Liver (tissue), 9 donors: ENCODE data around the gene RHOV. TPM values are rescaled to one million over a fixed set of nuclear protein-coding genes. Genes with fewer than 3 reads are reported as not detected.

Source experiments
- DNase-seq: peaks from one replicate; pipeline ENCODE4 v3.0.0-alpha.2; 2017; ENCODE audit warnings: low spot score
- H3K27ac ChIP-seq, 2 donors: one replicate each; pipeline ENCODE4 v1.7.0; 2013; ENCODE audit warnings: inconsistent platforms in 2 of 2, low read length in 2 of 2, control low read depth in 1 of 2, low read depth in 1 of 2, mild to moderate bottlenecking in 1 of 2
- H3K27me3 ChIP-seq, 4 donors: one replicate each; pipeline versions ENCODE4 v1.6.1 to v1.7.0; 2013; ENCODE audit warnings: low read length in 3 of 4, inconsistent platforms in 1 of 4, mild to moderate bottlenecking in 1 of 4, moderate library complexity in 1 of 4; ENCODE audit not compliant: control insufficient read depth in 4 of 4, insufficient read depth in 4 of 4
- H3K36me3 ChIP-seq, 4 donors: one replicate each; pipeline versions ENCODE4 v1.6.1 to v1.7.0; 2013; ENCODE audit warnings: low read length in 3 of 4, mild to moderate bottlenecking in 3 of 4, low read depth in 1 of 4, moderate library complexity in 1 of 4; ENCODE audit not compliant: control insufficient read depth in 4 of 4, insufficient read depth in 3 of 4
- H3K4me1 ChIP-seq, 4 donors: one replicate each; pipeline versions ENCODE4 v1.6.1 to v1.7.0; 2013; ENCODE audit warnings: low read length in 3 of 4, mild to moderate bottlenecking in 3 of 4, moderate library complexity in 1 of 4; ENCODE audit not compliant: control insufficient read depth in 4 of 4, insufficient read depth in 4 of 4
- H3K4me3 ChIP-seq, 3 donors: one replicate each; pipeline versions ENCODE4 v1.6.1 to v1.7.0; 2013; ENCODE audit warnings: low read length in 3 of 3, control low read depth in 1 of 3, low read depth in 1 of 3, mild to moderate bottlenecking in 1 of 3
- H3K9ac ChIP-seq, 2 donors: one replicate each; pipeline ENCODE4 v1.7.0; 2013; ENCODE audit warnings: low read length in 2 of 2, mild to moderate bottlenecking in 2 of 2, moderate library complexity in 2 of 2, control low read depth in 1 of 2, low read depth in 1 of 2
- H3K9me3 ChIP-seq, 4 donors: one replicate each; pipeline versions ENCODE4 v1.6.1 to v1.7.0; 2013; ENCODE audit warnings: low read length in 3 of 4; ENCODE audit not compliant: control insufficient read depth in 4 of 4
- CTCF ChIP-seq: fragments of 150-350 bp; IDR thresholded peaks from 2 replicates; pipeline ENCODE4 v1.5.1; 2017; ENCODE audit warnings: improper control_type of control experiment, low read depth, low read length; ENCODE audit not compliant: missing input control
- FOXA1 ChIP-seq: IDR thresholded peaks from 2 replicates; pipeline ENCODE4 v1.6.1; 2016; ENCODE audit warnings: antibody characterized with exemption
- FOXA2 ChIP-seq: IDR thresholded peaks from 2 replicates; pipeline ENCODE4 v1.6.1; 2016; ENCODE audit warnings: antibody characterized with exemption
- GABPA ChIP-seq, 2 donors: IDR thresholded peaks in 1 of 2; conservative IDR thresholded peaks in 1 of 2; 2 replicates each; pipeline ENCODE4 v1.6.1; 2016; ENCODE audit warnings: antibody characterized with exemption in 2 of 2, mild to moderate bottlenecking in 1 of 2, moderate library complexity in 1 of 2
- HNF4A ChIP-seq, 2 donors: conservative IDR thresholded peaks; 2 replicates each; pipeline ENCODE4 v1.6.1; 2016; ENCODE audit warnings: antibody characterized with exemption in 2 of 2, mild to moderate bottlenecking in 2 of 2
- MAX ChIP-seq: IDR thresholded peaks from 2 replicates; pipeline ENCODE4 v1.6.1; 2016; ENCODE audit warnings: antibody characterized with exemption
- NR2F2 ChIP-seq: IDR thresholded peaks from 2 replicates; pipeline ENCODE4 v1.6.1; 2016; ENCODE audit warnings: antibody characterized with exemption
- RAD21 ChIP-seq, 2 donors: IDR thresholded peaks; 2 replicates each; pipeline ENCODE4 v1.6.1; 2016; ENCODE audit warnings: antibody characterized with exemption in 2 of 2, mild to moderate bottlenecking in 2 of 2
- REST ChIP-seq: IDR thresholded peaks from 2 replicates; pipeline ENCODE4 v1.6.1; 2016; ENCODE audit warnings: antibody characterized with exemption, mild to moderate bottlenecking
- RXRA ChIP-seq, 2 donors: IDR thresholded peaks; 2 replicates each; pipeline ENCODE4 v1.6.1; 2017 to 2018; ENCODE audit warnings: antibody characterized with exemption in 2 of 2, mild to moderate bottlenecking in 1 of 2
- TAF1 ChIP-seq: conservative IDR thresholded peaks from 2 replicates; pipeline ENCODE4 v1.6.1; 2016; ENCODE audit warnings: antibody characterized with exemption, mild to moderate bottlenecking
- ZBTB33 ChIP-seq: IDR thresholded peaks from 2 replicates; pipeline ENCODE4 v1.6.1; 2016; ENCODE audit warnings: antibody characterized with exemption
- WGBS: extraction: QIAGEN DNeasy Blood & Tissue Kit; methylation state at CpG from one replicate; pipeline ENCODE4 v1.1.7; 2013; 5-methylcytosine and 5-hydroxymethylcytosine counted together
- polyA plus RNA-seq, 2 donors: library from polyadenylated mRNA; stranded (reverse) in 1 of 2; unstranded in 1 of 2; fragments of 200-250 nt in 1 of 2; fragments of >200 nt in 1 of 2; fragmentation: Nextera tagmentation in 1 of 2; extraction: Ambion mirVana in 1 of 2; gene quantifications; one replicate each; pipeline versions ENCODE4 v1.2.1 to v1.2.3, GENCODE V29; 2013 to 2015
- total RNA-seq, 2 donors: library from RNA; depleted of rRNA; stranded (reverse); fragments of >200 nt; gene quantifications; one replicate each; pipeline ENCODE4 v1.2.3, GENCODE V29; 2014
- donor health status: healthy.
- donor health status: healthy.
- donor health status: healthy.
- donor health status: healthy.
- donor health status: healthy.

The RHOV gene
- total and polyA plus RNA-seq, 4 donors = 0.05 TPM; not detected in 3

GRCh38 chr15:40904552-40905201 lies 30.6 kb upstream of the RHOV start:
- WGBS = 44% methylated on average over 7 of the region's 7 CpGs
- TF ChIP-seq RAD21 (IDR thresholded peaks at IDR 0.05) = no peak
- peak; percentile 67 to 80 for TF ChIP-seq HNF4A (conservative IDR thresholded peaks at IDR 0.05)
- no peak for TF ChIP-seq TAF1
- no peak for TF ChIP-seq ZBTB33
- TF ChIP-seq RXRA (IDR thresholded peaks at IDR 0.05) = peak in 1 of 2 donors; percentile 34
- Histone ChIP-seq H3K36me3 (peaks cover 5 to 27% (median 13%) of the 10 kb centered on the region in 4 donors), H3K27ac (peak overlapping the region in 1 of 2 donors; percentile 45), H3K4me3 (no peak overlapping the region), H3K9ac (no peak overlapping the region), H3K9me3 (no peaks in the 10 kb centered on the region), H3K4me1 (peaks cover 26 to 63% (median 52%) of the 10 kb centered on the region in 4 donors), H3K27me3 (no peaks in the 10 kb centered on the region)
- DNase-seq = no peak

- no peak for DNase-seq
- Histone ChIP-seq H3K36me3 (peaks cover 12 to 40% (median 19%) of the 10 kb centered on the region in 4 donors), H3K9ac (no peak overlapping the region), H3K4me1 (peaks cover 15 to 45% (median 35%) of the 10 kb centered on the region in 4 donors), H3K9me3 (no peaks in the 10 kb centered on the region), H3K27ac (no peak overlapping the region), H3K4me3 (no peak overlapping the region), H3K27me3 (no peaks in the 10 kb centered on the region)
- 77% methylated on average over 33 of the region's 33 CpGs for WGBS
- TF ChIP-seq FOXA1 = no peak
- no peak for TF ChIP-seq ZBTB33
- no peak for TF ChIP-seq NR2F2
- no peak for TF ChIP-seq FOXA2
- no peak for TF ChIP-seq HNF4A (conservative IDR thresholded peaks at IDR 0.05)
- TF ChIP-seq RAD21 (IDR thresholded peaks at IDR 0.05) = no peak
- TF ChIP-seq REST = no peak
- TF ChIP-seq MAX = no peak
- TF ChIP-seq CTCF = no peak
- no peak for TF ChIP-seq RXRA (IDR thresholded peaks at IDR 0.05)
- TF ChIP-seq GABPA (IDR thresholded peaks at IDR 0.05 in 1 of 2, conservative IDR thresholded peaks at IDR 0.05 in 1 of 2) = no peak
These were observed 28.8 kb upstream of the RHOV start for GRCh38 chr15:40902605-40903561.
